ENCODE measurements around the gene NES. TPM values are rescaled to one million over a fixed set of nuclear protein-coding genes. Genes with fewer than 3 reads are reported as not detected.

The NES gene
- polyA plus RNA-seq, 1 of the 3 experiments (the other 2 are of a cell fraction) = 15.8 TPM

DNA sequence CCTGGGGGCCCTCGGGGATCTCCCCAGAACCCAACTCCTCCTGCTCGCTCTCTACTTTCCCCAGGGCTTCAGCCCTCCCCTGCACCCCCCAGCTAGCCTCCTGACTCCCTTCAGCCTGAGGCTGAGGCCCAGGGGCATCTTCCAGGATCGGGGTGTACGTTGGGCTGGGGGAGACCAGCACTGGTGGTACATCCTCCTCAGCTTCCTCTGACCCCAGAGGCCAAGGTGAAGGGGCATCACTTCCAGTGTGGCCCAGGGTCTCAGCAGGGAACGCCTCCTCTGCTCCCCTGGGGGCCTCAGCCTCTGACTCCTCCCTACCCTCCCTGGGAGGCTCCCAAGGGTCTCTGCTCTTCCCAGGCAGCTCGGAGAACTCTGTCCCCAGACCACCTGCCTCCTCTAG is 6.8 kb downstream of the NES start:
- no peaks in the 10 kb centered on the region for H3F3A ChIP-seq (replicated peaks; ENCODE audit: insufficient read depth)
- no peak overlapping the region for H3K4me3 ChIP-seq (ENCODE audit: low read depth in 2 of 2, low read length in 1 of 2)
- ChIA-PET CTCF (interaction anchor here (1.0 to 25.8 kb wide), 6 partner anchors 10 to 56 kb away, joined by 3 to 682 read pairs (median 8); no protein-coding TSS in a partner anchor), POLR2A (interaction anchor here (0.6 kb wide), 1 partner anchor 21 kb away, joined by 3 read pairs; no protein-coding TSS in a partner anchor)
- H3K9ac ChIP-seq = no peak overlapping the region
- no peak overlapping the region for H3K4me2 ChIP-seq
- no peak for TF ChIP-seq MAX (IDR thresholded peaks at IDR 0.05; ENCODE audit: low read depth)
- TF ChIP-seq RFX5 (IDR thresholded peaks at IDR 0.05; ENCODE audit: low read length) = no peak
- TF ChIP-seq NRF1 (IDR thresholded peaks at IDR 0.05; ENCODE audit: low read depth, low read length) = no peak
- TF ChIP-seq RCOR1 (IDR thresholded peaks at IDR 0.05; ENCODE audit: low read length) = no peak
- TF ChIP-seq CTCF (IDR thresholded peaks at IDR 0.05) = no peak
- peaks cover 9% of the 10 kb centered on the region; the same call in 1 of the 2 replicates for H4K20me1 ChIP-seq (ENCODE audit: insufficient read depth)
- H2AFZ ChIP-seq (ENCODE audit: low read depth) = no peak overlapping the region
- no peak for DNase-seq
- H3K27me3 ChIP-seq (ENCODE audit: insufficient read depth) = no peaks in the 10 kb centered on the region
- H3K9me3 ChIP-seq = no peaks in the 10 kb centered on the region
- H3K4me1 ChIP-seq (ENCODE audit: control insufficient read depth in 1 of 2, insufficient read depth in 2 of 2, low read depth in 1 of 2, low read length in 1 of 2) = peaks cover 11 to 61% of the 10 kb centered on the region in 2 experiments; a peak in 3 of 4 replicates
- no peaks in the 10 kb centered on the region for H3K9me2 ChIP-seq
- WGBS (ENCODE audit: low lambda C conversion rate) = 87% methylated on average over 6 of the region's 6 CpGs
- H3K79me2 ChIP-seq (ENCODE audit: insufficient read depth) = peaks cover 2% of the 10 kb centered on the region
- peaks cover 12 to 26% of the 10 kb centered on the region in 2 experiments for H3K36me3 ChIP-seq (replicated peaks in 1 of 2; ENCODE audit: control insufficient read depth in 1 of 2, insufficient read depth in 2 of 2, low read length in 1 of 2)
- peak overlapping the region in 1 of 2 experiments; percentile 7; a peak in 1 of 4 replicates for H3K27ac ChIP-seq (ENCODE audit: low read depth in 2 of 2, low read length in 1 of 2)

DNA sequence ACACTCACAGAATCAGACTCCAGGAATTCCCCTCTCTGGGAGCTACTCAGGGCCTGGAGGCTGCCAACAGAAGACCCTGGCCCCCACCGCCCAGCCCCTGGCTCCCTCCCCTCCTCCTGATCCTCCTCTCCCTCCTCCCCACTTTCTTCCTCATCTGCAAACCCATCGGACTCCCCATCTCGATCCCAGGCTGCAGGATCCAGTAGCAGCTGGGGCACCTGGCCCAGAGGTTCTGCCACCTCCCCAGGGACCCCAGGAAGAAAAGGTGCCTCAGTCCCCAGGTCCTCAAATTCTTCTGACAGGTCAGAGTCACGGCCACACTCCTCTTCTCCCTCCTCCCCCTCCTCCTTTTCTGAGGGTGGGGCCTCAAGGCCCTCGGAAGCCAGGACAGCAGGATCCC is 7.4 kb downstream of the NES start:
- DNase-seq = no peak
- Histone ChIP-seq H3K79me2 (ENCODE audit: insufficient read depth) (no peaks in the 10 kb centered on the region; the same call in 1 of the 2 replicates), H3K4me1 (ENCODE audit: control insufficient read depth in 1 of 2, insufficient read depth in 2 of 2, low read depth in 1 of 2, low read length in 1 of 2) (peaks cover 7 to 56% of the 10 kb centered on the region in 2 experiments; a peak in 3 of 4 replicates), H3K4me2 (no peak overlapping the region), H3K27me3 (ENCODE audit: insufficient read depth) (no peaks in the 10 kb centered on the region), H3K36me3 (replicated peaks in 1 of 2; ENCODE audit: control insufficient read depth in 1 of 2, insufficient read depth in 2 of 2, low read length in 1 of 2) (peaks cover 12 to 26% of the 10 kb centered on the region in 2 experiments), H3K9me3 (no peaks in the 10 kb centered on the region), H3F3A (replicated peaks; ENCODE audit: insufficient read depth) (no peaks in the 10 kb centered on the region), H3K4me3 (ENCODE audit: low read depth in 2 of 2, low read length in 1 of 2) (no peak overlapping the region), H4K20me1 (ENCODE audit: insufficient read depth) (peaks cover 4% of the 10 kb centered on the region; the same call in 1 of the 2 replicates), H3K9me2 (no peaks in the 10 kb centered on the region), H3K9ac (no peak overlapping the region), H3K27ac (ENCODE audit: low read depth in 2 of 2, low read length in 1 of 2) (peak overlapping the region in 1 of 2 experiments; percentile 75; a peak in 1 of 4 replicates), H2AFZ (ENCODE audit: low read depth) (no peak overlapping the region)
- TF ChIP-seq SIN3A (IDR thresholded peaks at IDR 0.05; ENCODE audit: borderline replicate concordance, low read depth, low read length) (no peak), EP300 (IDR thresholded peaks at IDR 0.05; ENCODE audit: borderline replicate concordance in 1 of 2, low read depth in 1 of 2, low read length in 1 of 2) (no peak), SMC3 (IDR thresholded peaks at IDR 0.05; ENCODE audit: low read depth, low read length) (no peak), FOXJ3 (CRISPR knock-in tag; IDR thresholded peaks at IDR 0.05) (no peak), CHD2 (IDR thresholded peaks at IDR 0.05; ENCODE audit: low read length, partially characterized antibody) (no peak), MXI1 (IDR thresholded peaks at IDR 0.05; ENCODE audit: low read depth, low read length) (no peak), NRF1 (IDR thresholded peaks at IDR 0.05; ENCODE audit: low read depth, low read length) (no peak), TEAD4 (IDR thresholded peaks at IDR 0.05; ENCODE audit: borderline replicate concordance, insufficient read depth) (no peak), NFIC (IDR thresholded peaks at IDR 0.05; ENCODE audit: borderline replicate concordance) (no peak)
- ChIA-PET POLR2A (interaction anchor here (0.6 kb wide), 1 partner anchor 20 kb away, joined by 3 read pairs; no protein-coding TSS in a partner anchor), CTCF (interaction anchor here (1.0 to 25.8 kb wide), 7 partner anchors 8 to 56 kb away, joined by 3 to 682 read pairs (median 9); partner anchors contain the start of gene NES)
- 83% methylated on average over 5 of the region's 5 CpGs for WGBS (ENCODE audit: low lambda C conversion rate)

All from SK-N-SH (cell line).